ENCODE data around the gene NXPH4. TPM values are rescaled to one million over a fixed set of nuclear protein-coding genes. Genes with fewer than 3 reads are reported as not detected.

NXPH4 gene
- total RNA-seq, 1 donor from 2014 or later, result not detected

- no peaks in the 10 kb centered on the region for H3K79me2 ChIP-seq (ENCODE audit: low read depth)
- Mint-ChIP-seq H3K27ac (no peak overlapping the region), H3K27me3 (ENCODE audit: insufficient read depth, low read depth) (peaks cover 3% of the 10 kb centered on the region), H3K4me3 (no peak overlapping the region), H3K36me3 (peaks cover 26% of the 10 kb centered on the region), H3K4me1 (peaks cover 3% of the 10 kb centered on the region), H3K9me3 (no peaks in the 10 kb centered on the region)
- no peaks in the 10 kb centered on the region for H3K36me3 ChIP-seq
- no peaks in the 10 kb centered on the region for H3K27me3 ChIP-seq
- H3F3A ChIP-seq (ENCODE audit: low read depth), result peaks cover 13% of the 10 kb centered on the region
- no peak overlapping the region for H3K9ac ChIP-seq
- no peak for TF ChIP-seq CTCF (IDR thresholded peaks at IDR 0.05)
- no peak for TF ChIP-seq EZH2phosphoT487 (IDR thresholded peaks at IDR 0.05)
- peaks cover 4% of the 10 kb centered on the region for H4K20me1 ChIP-seq (ENCODE audit: low read depth)
- H3K4me1 ChIP-seq, result no peaks in the 10 kb centered on the region
- H3K4me3 ChIP-seq, result no peak overlapping the region
- H3K4me2 ChIP-seq, result no peak overlapping the region
- no peaks in the 10 kb centered on the region for H3K9me3 ChIP-seq (ENCODE audit: low read depth)
- DNase-seq (ENCODE audit: low spot score), result no peak
- no peak overlapping the region for H3K27ac ChIP-seq
- H2AFZ ChIP-seq (replicated peaks), result no peak overlapping the region
Observed at GRCh38 chr12:57180321-57180989, 36.1 kb upstream of the NXPH4 start.

GRCh38 chr12:57181072-57181471 lies 35.5 kb upstream of the NXPH4 start:
- peaks cover 13% of the 10 kb centered on the region for H3F3A ChIP-seq (ENCODE audit: low read depth)
- no peak for DNase-seq (ENCODE audit: low spot score)
- Mint-ChIP-seq H3K9me3 (no peaks in the 10 kb centered on the region), H3K36me3 (peaks cover 25% of the 10 kb centered on the region), H3K27me3 (ENCODE audit: insufficient read depth, low read depth) (peaks cover 3% of the 10 kb centered on the region), H3K4me3 (no peak overlapping the region), H3K4me1 (peaks cover 3% of the 10 kb centered on the region), H3K27ac (no peak overlapping the region)
- H3K27me3 ChIP-seq, result no peaks in the 10 kb centered on the region
- no peaks in the 10 kb centered on the region for H3K36me3 ChIP-seq
- no peak overlapping the region for H2AFZ ChIP-seq (replicated peaks)
- no peaks in the 10 kb centered on the region for H3K79me2 ChIP-seq (ENCODE audit: low read depth)
- no peaks in the 10 kb centered on the region for H3K4me1 ChIP-seq
- no peak overlapping the region for H3K4me2 ChIP-seq
- no peaks in the 10 kb centered on the region for H3K9me3 ChIP-seq (ENCODE audit: low read depth)
- H3K4me3 ChIP-seq, result no peak overlapping the region
- peaks cover 4% of the 10 kb centered on the region for H4K20me1 ChIP-seq (ENCODE audit: low read depth)
- no peak for TF ChIP-seq EZH2 (IDR thresholded peaks at IDR 0.05)
- no peak for TF ChIP-seq CTCF (IDR thresholded peaks at IDR 0.05)
- no peak for TF ChIP-seq EZH2phosphoT487 (IDR thresholded peaks at IDR 0.05)
- H3K9ac ChIP-seq, result no peak overlapping the region
- no peak overlapping the region for H3K27ac ChIP-seq

- Mint-ChIP-seq H3K4me3 (no peak overlapping the region), H3K9me3 (no peaks in the 10 kb centered on the region), H3K27ac (no peak overlapping the region), H3K27me3 (ENCODE audit: insufficient read depth, low read depth) (peaks cover 3% of the 10 kb centered on the region), H3K36me3 (peaks cover 23% of the 10 kb centered on the region), H3K4me1 (peaks cover 3% of the 10 kb centered on the region)
- Histone ChIP-seq H3K4me3 (no peak overlapping the region), H3K9me3 (ENCODE audit: low read depth) (no peaks in the 10 kb centered on the region), H3F3A (ENCODE audit: low read depth) (peaks cover 13% of the 10 kb centered on the region), H3K79me2 (ENCODE audit: low read depth) (no peaks in the 10 kb centered on the region), H3K4me2 (no peak overlapping the region), H3K4me1 (no peaks in the 10 kb centered on the region), H2AFZ (replicated peaks) (no peak overlapping the region), H3K27ac (no peak overlapping the region), H3K27me3 (no peaks in the 10 kb centered on the region), H3K9ac (no peak overlapping the region), H4K20me1 (ENCODE audit: low read depth) (peaks cover 4% of the 10 kb centered on the region), H3K36me3 (no peaks in the 10 kb centered on the region)
- no peak for DNase-seq (ENCODE audit: low spot score)
- TF ChIP-seq CTCF (IDR thresholded peaks at IDR 0.05), result no peak
- no peak for TF ChIP-seq EZH2phosphoT487 (IDR thresholded peaks at IDR 0.05)
- TF ChIP-seq EZH2 (IDR thresholded peaks at IDR 0.05), result no peak
Observed at GRCh38 chr12:57181561-57182155, 34.9 kb upstream of the NXPH4 start.

Data from neural progenitor cell (in vitro differentiated cells).